HT1080 (cell line): ENCODE data around the gene ADCY9. TPM values are rescaled to one million over a fixed set of nuclear protein-coding genes. Genes with fewer than 3 reads are reported as not detected.
"Not testable (repeated sequence)": the region's sequence is repeated elsewhere in the genome, so short reads cannot be mapped to it uniquely, and the experiment has no call there.

ENCODE experiments used
- DNase-seq: peaks from one replicate; pipeline ENCODE4 v3.0.0-alpha.2; 2015; ENCODE audit warnings: low read depth
- polyA plus RNA-seq, 2 experiments: library from polyadenylated mRNA; depleted of rRNA; stranded (reverse); fragments of >200 nt; gene quantifications; 2 replicates each; pipeline ENCODE4 v1.2.3, GENCODE V29; 2015
- total RNA-seq: library from RNA; depleted of rRNA; stranded (reverse); fragments of >200 nt; shearing (Covaris generic); gene quantifications from 2 replicates; pipeline ENCODE4 v1.2.3, GENCODE V29; 2014; rRNA removed

Gene ADCY9
- 7.9 and 8.7 TPM in 2 replicates for total RNA-seq
- 5.3 and 5.7 TPM in 2 replicates for polyA plus RNA-seq (2015; cell fraction: cytosol; rRNA removed)
- polyA plus RNA-seq (2015; cell fraction: nucleus; rRNA removed): 5.8 and 7.4 TPM in 2 replicates

- DNase-seq: peak; percentile 34
These were observed at the start of gene ADCY9 for GRCh38 chr16:4116325-4117249. ADCY9 (minus strand) TSS chr16:4116442; CDS start chr16:4115442, 1,000 bp downstream.

- DNase-seq: no peak
These were observed 44.6 kb upstream of the ADCY9 start for GRCh38 chr16:4160658-4161430.

GRCh38 chr16:4159726-4160125, 43.5 kb upstream of the ADCY9 start:
- DNase-seq: no peak

GRCh38 chr16:4158143-4159093, 42.2 kb upstream of the ADCY9 start:
- DNase-seq: no peak

GRCh38 chr16:4157376-4157825, 41.2 kb upstream of the ADCY9 start:
- no peak for DNase-seq

GRCh38 chr16:4156503-4156902, 40.3 kb upstream of the ADCY9 start:
- DNase-seq: not testable (repeated sequence)

GRCh38 chr16:4153364-4153763, 37.1 kb upstream of the ADCY9 start:
- not testable (repeated sequence) for DNase-seq

- no peak for DNase-seq
These were observed 36.0 kb upstream of the ADCY9 start for GRCh38 chr16:4152267-4152666.

GRCh38 chr16:4147236-4147635, 31.0 kb upstream of the ADCY9 start:
- DNase-seq: no peak

GRCh38 chr16:4142268-4142667, 26.0 kb upstream of the ADCY9 start:
- no peak for DNase-seq

GRCh38 chr16:4141604-4142003, 25.4 kb upstream of the ADCY9 start:
- no peak for DNase-seq

GRCh38 chr16:4140652-4141051, 24.4 kb upstream of the ADCY9 start:
- DNase-seq: peak; percentile 15

- DNase-seq: no peak
These were observed 23.7 kb upstream of the ADCY9 start for GRCh38 chr16:4139968-4140367.

- DNase-seq: peak; percentile 44
These were observed 22.5 kb upstream of the ADCY9 start for GRCh38 chr16:4138713-4139112.

- DNase-seq: no peak
These were observed 21.2 kb upstream of the ADCY9 start for GRCh38 chr16:4137438-4137837.

- peak; percentile 20 for DNase-seq
These were observed 20.1 kb upstream of the ADCY9 start for GRCh38 chr16:4136229-4136813.

- DNase-seq: no peak
These were observed 19.3 kb upstream of the ADCY9 start for GRCh38 chr16:4135537-4135936.

GRCh38 chr16:4133897-4134372, 17.7 kb upstream of the ADCY9 start:
- DNase-seq: no peak

- no peak for DNase-seq
These were observed 15.4 kb upstream of the ADCY9 start for GRCh38 chr16:4131621-4132020.
